Measurements from ENCODE around the gene TMEM88. TPM values are rescaled to one million over a fixed set of nuclear protein-coding genes. Genes with fewer than 3 reads are reported as not detected.

TMEM88 gene
- total and polyA plus RNA-seq, 5 donors from 2014 or later, result 31.5 TPM; not detected in 4

DNA sequence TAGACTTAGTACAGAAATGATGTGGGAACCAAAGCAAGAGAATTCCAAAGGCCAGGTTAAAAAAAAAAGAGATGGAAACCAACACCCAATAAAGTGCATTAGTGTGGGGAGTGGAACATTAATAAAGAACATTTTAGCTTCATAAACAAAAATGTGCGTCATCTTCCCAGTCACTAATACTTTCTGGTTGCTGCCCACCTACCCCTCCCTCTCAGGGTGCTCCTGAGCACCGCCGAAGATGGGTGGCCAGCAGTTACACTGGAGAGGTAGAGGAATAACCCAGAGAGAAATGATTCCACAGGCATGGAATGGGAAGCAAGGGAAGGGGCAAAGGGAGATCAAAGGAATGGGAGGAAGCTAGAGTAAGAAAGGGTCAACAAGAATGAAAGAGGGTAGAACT lies 27.8 kb downstream of the TMEM88 start:
- Mint-ChIP-seq H3K9me3 (no peaks in the 10 kb centered on the region), H3K4me3 (no peak overlapping the region), H3K4me1 (peaks cover 0 to 8% (median 7%) of the 10 kb centered on the region in 4 donors), H3K27ac (no peak overlapping the region), H3K36me3 (peaks cover 7% of the 10 kb centered on the region), H3K27me3 (peaks cover 7% of the 10 kb centered on the region)
- Histone ChIP-seq H3K9me3 (ENCODE audit: control insufficient read depth in 2 of 2, low read length in 2 of 2) (no peaks in the 10 kb centered on the region), H3K4me1 (ENCODE audit: control insufficient read depth, insufficient read depth, low read length, poor library complexity, severe bottlenecking) (peaks cover 59% of the 10 kb centered on the region), H3K4me3 (ENCODE audit: low read depth, low read length) (peak overlapping the region; percentile 64), H3K27ac (ENCODE audit: insufficient read depth, low read length, poor library complexity, severe bottlenecking) (peak overlapping the region; percentile 67), H3K36me3 (ENCODE audit: control insufficient read depth, insufficient read depth, low read length) (peaks cover 14% of the 10 kb centered on the region), H3K27me3 (ENCODE audit: control insufficient read depth, insufficient read depth, low read length) (no peaks in the 10 kb centered on the region)
- ATAC-seq (ENCODE audit: low read depth in 2 of 2), result no peak
- no peak for DNase-seq

DNA sequence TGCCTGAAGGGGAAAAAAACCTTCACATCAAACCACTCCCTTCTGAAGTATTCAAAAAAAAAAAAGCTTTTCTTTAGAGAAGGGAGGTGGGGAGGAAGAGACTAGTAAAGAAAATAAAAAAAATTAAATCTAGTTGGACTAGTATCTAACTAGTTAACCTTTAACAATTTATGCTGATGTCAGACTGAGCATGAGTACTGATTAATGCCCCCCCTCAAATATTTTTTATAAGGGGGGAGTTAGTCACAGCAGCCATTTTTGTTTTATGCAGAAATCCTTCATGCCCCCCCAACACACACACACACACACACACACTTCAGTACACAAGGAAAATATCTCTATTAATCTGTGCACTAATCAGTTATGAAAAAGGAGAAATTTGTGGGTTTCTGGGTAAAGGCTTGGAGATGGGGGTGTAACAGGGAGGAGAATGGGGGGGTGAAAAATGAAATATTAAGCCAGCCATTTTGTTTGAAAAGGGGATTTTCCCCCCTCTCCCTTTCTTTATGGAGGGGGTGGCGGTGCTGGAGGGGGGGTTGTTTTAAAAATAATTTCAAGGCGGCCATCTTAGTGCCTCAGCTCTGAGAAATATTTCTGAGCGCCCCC lies 29.0 kb downstream of the TMEM88 start:
- H3K4me1 Mint-ChIP-seq, result peaks cover 0 to 8% (median 7%) of the 10 kb centered on the region in 4 donors
- peak; percentile 41 to 57 (median 46) for DNase-seq
- no peaks in the 10 kb centered on the region for H3K9me3 Mint-ChIP-seq
- Histone ChIP-seq H3K36me3 (ENCODE audit: control insufficient read depth, insufficient read depth, low read length) (peaks cover 14% of the 10 kb centered on the region), H3K4me3 (ENCODE audit: low read depth, low read length) (peak overlapping the region; percentile 64), H3K27me3 (ENCODE audit: control insufficient read depth, insufficient read depth, low read length) (no peaks in the 10 kb centered on the region), H3K9me3 (ENCODE audit: control insufficient read depth in 2 of 2, low read length in 2 of 2) (no peaks in the 10 kb centered on the region), H3K4me1 (ENCODE audit: control insufficient read depth, insufficient read depth, low read length, poor library complexity, severe bottlenecking) (peaks cover 72% of the 10 kb centered on the region), H3K27ac (ENCODE audit: insufficient read depth, low read length, poor library complexity, severe bottlenecking) (peak overlapping the region; percentile 67)
- no peak for ATAC-seq (ENCODE audit: low read depth in 2 of 2)
- peaks cover 7% of the 10 kb centered on the region for H3K27me3 Mint-ChIP-seq
- peak overlapping the region in 2 of 3 donors; percentile 72 to 86 for H3K27ac Mint-ChIP-seq
- peaks cover 7% of the 10 kb centered on the region for H3K36me3 Mint-ChIP-seq
- H3K4me3 Mint-ChIP-seq, result peak overlapping the region in 1 of 4 donors; percentile 89

DNA sequence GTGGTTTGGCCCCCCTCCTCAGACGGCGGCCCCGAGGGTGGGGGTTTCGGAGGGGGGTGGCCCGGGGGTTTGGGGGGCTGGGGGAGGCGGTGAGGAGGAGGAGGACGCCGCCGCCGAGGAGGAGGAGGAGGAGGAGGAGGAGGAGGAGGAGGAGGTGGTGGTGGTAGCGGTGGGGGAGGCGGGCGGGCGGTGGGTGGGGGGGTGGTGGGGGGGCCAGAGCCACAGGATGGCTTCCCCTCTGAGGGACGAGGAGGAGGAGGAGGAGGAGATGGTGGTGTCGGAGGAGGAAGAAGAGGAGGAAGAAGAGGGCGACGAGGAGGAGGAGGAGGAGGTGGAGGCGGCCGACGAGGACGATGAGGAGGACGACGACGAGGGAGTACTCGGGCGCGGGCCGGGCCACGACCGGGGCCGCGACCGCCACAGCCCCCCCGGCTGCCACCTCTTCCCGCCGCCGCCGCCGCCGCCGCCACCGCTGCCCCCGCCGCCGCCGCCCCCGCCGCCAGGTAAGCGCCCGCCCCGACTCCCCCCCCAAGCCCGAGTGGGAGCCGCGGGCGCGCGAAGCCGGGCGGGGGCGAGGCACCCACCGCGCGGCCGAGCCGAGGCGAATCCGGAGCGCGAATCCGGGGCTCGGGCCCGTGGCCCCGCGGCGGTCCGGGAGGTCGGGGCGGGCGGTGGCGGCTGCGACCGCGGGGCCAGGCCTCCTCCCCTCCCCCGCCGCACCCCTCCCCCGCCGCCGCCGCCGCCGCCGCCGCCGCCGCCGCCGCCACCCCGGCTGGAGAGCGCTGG lies 29.9 kb downstream of the TMEM88 start:
- peak overlapping the region; percentile 82 for H3K27ac ChIP-seq (ENCODE audit: insufficient read depth, low read length, poor library complexity, severe bottlenecking)
- peaks cover 81% of the 10 kb centered on the region for H3K4me1 ChIP-seq (ENCODE audit: control insufficient read depth, insufficient read depth, low read length, poor library complexity, severe bottlenecking)
- DNase-seq, result peak; percentile 24 to 36 (median 28)

DNA sequence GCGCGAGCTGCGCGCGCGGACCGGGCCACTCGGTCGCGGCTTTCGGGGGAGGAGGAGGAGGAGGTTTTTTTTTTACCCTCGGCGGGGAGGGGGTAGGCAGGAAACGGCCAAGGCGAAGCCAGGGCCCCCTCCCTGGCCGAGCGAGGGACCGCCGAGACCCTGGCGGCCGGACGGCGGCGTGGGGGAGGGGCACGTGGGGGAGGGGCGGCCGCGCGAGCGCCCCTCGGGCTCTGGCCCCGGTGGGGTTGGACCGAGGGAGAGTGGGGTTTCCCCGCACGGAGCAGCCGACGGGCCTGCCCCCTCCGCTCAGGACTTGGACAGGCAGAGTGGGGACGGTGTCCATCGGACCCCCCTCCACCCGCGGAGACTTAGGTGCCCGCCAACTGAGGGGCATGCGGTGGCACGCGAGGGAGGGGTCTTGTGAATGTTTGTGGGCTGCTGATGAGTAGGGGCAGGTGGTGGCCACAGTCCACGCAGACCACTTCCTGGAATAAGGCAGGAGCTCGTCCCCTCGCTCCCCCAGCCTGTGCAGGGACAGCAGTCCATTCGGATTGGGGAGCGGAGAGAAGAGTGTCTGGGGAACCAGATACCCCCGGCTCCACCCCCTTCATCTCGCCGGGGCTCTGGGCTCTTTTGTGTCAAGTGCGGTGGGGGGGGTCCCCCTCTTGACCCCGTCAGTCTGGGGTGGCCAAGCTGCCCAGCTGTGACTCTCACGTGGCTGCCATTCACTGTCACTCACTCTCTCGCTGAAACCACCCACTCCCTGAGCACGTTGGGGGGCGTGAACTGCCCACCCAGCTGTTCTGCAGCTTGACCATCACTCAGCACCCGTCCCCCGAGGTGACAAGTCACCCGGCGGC lies 30.7 kb downstream of the TMEM88 start:
- no peaks in the 10 kb centered on the region for H3K9me3 Mint-ChIP-seq
- H3K4me1 Mint-ChIP-seq, result peaks cover 0 to 15% (median 7%) of the 10 kb centered on the region in 4 donors
- peaks cover 13% of the 10 kb centered on the region for H3K36me3 ChIP-seq (ENCODE audit: control insufficient read depth, insufficient read depth, low read length)
- DNase-seq (peak; percentile 34 to 55 (median 51)), ATAC-seq (ENCODE audit: low read depth in 2 of 2) (peak in 1 of 2 donors; percentile 4)
- H3K36me3 Mint-ChIP-seq, result peaks cover 13% of the 10 kb centered on the region
- H3K4me3 ChIP-seq (ENCODE audit: low read depth, low read length), result peak overlapping the region; percentile 87
- H3K4me3 Mint-ChIP-seq, result peak overlapping the region in 1 of 4 donors; percentile 50
- no peaks in the 10 kb centered on the region for H3K9me3 ChIP-seq (ENCODE audit: control insufficient read depth in 2 of 2, low read length in 2 of 2)
- peaks cover 7% of the 10 kb centered on the region for H3K27me3 Mint-ChIP-seq
- H3K27ac ChIP-seq (ENCODE audit: insufficient read depth, low read length, poor library complexity, severe bottlenecking), result peak overlapping the region; percentile 82
- H3K27me3 ChIP-seq (ENCODE audit: control insufficient read depth, insufficient read depth, low read length), result no peaks in the 10 kb centered on the region
- H3K4me1 ChIP-seq (ENCODE audit: control insufficient read depth, insufficient read depth, low read length, poor library complexity, severe bottlenecking), result peaks cover 76% of the 10 kb centered on the region
- H3K27ac Mint-ChIP-seq, result no peak overlapping the region

More for the DNA sequence above, 29.9 kb downstream of the TMEM88 start:
- Histone ChIP-seq H3K36me3 (ENCODE audit: control insufficient read depth, insufficient read depth, low read length) (peaks cover 12% of the 10 kb centered on the region), H3K27me3 (ENCODE audit: control insufficient read depth, insufficient read depth, low read length) (no peaks in the 10 kb centered on the region), H3K9me3 (ENCODE audit: control insufficient read depth in 2 of 2, low read length in 2 of 2) (no peaks in the 10 kb centered on the region), H3K4me3 (ENCODE audit: low read depth, low read length) (no peak overlapping the region)
- Mint-ChIP-seq H3K27me3 (peaks cover 7% of the 10 kb centered on the region), H3K9me3 (no peaks in the 10 kb centered on the region), H3K4me1 (peaks cover 0 to 8% (median 7%) of the 10 kb centered on the region in 4 donors), H3K36me3 (peaks cover 7% of the 10 kb centered on the region), H3K27ac (peak overlapping the region in 1 of 3 donors; percentile 58), H3K4me3 (peak overlapping the region in 2 of 4 donors; percentile 77 to 84)
- no peak for ATAC-seq (ENCODE audit: low read depth in 2 of 2)

DNA sequence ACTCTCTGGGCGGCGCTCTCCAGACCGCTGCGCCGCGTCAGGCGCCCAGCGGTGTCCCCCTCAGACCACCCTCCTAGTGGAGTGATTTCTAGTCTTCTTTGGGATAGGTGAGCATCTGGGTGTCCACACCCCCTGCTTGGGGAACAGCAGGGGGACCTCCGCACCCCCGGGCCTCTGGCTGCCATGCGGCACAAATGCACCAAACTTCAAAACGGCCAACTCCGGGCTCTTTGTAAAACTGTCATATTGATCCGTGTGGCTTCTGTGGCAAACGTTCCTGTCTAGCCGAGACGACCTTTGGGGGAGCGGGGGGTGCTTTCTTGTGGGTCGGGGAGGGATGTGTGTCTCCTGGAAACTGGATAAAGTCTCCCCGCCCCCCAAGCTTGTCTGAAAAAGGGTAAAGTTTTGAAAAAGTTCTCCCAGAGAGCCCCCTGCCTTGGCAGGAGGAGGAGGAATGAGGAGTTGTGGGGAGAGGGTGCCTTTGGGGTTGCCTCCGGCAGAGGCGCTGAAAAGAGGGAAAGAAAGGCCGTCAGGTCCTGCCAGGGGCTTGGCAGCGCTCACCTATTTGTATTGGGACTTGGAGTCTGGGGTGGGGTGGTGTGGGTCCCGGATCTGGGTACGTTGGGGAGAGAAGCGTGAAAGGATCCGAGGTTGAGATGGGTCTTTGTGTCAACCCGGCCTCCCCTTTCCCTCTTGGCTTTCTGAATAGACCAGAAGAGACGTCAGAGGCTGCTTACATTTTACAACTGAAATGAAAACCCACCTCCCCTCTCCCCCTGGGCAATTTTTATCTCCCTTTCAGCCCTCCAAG lies 31.6 kb downstream of the TMEM88 start:
- Mint-ChIP-seq H3K36me3 (peaks cover 16% of the 10 kb centered on the region), H3K27me3 (peaks cover 7% of the 10 kb centered on the region), H3K4me1 (peaks cover 0 to 22% (median 7%) of the 10 kb centered on the region in 4 donors), H3K4me3 (no peak overlapping the region), H3K27ac (no peak overlapping the region), H3K9me3 (no peaks in the 10 kb centered on the region)
- Histone ChIP-seq H3K4me3 (ENCODE audit: low read depth, low read length) (peak overlapping the region; percentile 87), H3K9me3 (ENCODE audit: control insufficient read depth in 2 of 2, low read length in 2 of 2) (no peaks in the 10 kb centered on the region), H3K27me3 (ENCODE audit: control insufficient read depth, insufficient read depth, low read length) (no peaks in the 10 kb centered on the region), H3K4me1 (ENCODE audit: control insufficient read depth, insufficient read depth, low read length, poor library complexity, severe bottlenecking) (peaks cover 68% of the 10 kb centered on the region), H3K36me3 (ENCODE audit: control insufficient read depth, insufficient read depth, low read length) (peaks cover 19% of the 10 kb centered on the region), H3K27ac (ENCODE audit: insufficient read depth, low read length, poor library complexity, severe bottlenecking) (peak overlapping the region; percentile 82)
- DNase-seq (peak; percentile 50 to 65 (median 60)), ATAC-seq (ENCODE audit: low read depth in 2 of 2) (no peak)

DNA sequence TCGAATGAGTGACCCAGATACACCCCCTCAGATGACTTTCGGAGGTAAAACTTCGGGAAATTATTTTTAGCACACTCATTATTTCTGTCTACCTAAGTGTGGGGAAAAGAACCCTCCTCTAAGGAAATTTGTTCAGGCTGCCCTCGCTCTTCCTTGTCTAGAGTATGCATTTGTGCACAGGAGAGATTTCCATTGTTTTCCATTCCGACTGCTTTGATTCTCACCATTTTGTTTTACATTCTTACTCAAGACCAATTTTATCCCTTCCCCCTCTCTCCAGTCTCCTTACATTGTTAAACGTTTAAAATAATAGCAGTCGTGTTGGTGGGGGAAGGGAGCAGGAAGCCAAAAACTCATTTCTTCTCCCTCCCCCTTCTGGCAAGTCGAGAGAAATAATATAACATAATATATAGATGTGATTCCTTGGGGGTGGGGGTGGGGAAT lies 32.2 kb downstream of the TMEM88 start:
- Mint-ChIP-seq H3K27me3 (peaks cover 7% of the 10 kb centered on the region), H3K36me3 (peaks cover 19% of the 10 kb centered on the region), H3K4me3 (no peak overlapping the region), H3K4me1 (peaks cover 0 to 26% (median 10%) of the 10 kb centered on the region in 4 donors), H3K27ac (no peak overlapping the region), H3K9me3 (no peaks in the 10 kb centered on the region)
- Histone ChIP-seq H3K4me1 (ENCODE audit: control insufficient read depth, insufficient read depth, low read length, poor library complexity, severe bottlenecking) (peaks cover 62% of the 10 kb centered on the region), H3K4me3 (ENCODE audit: low read depth, low read length) (peak overlapping the region; percentile 87), H3K27me3 (ENCODE audit: control insufficient read depth, insufficient read depth, low read length) (no peaks in the 10 kb centered on the region), H3K27ac (ENCODE audit: insufficient read depth, low read length, poor library complexity, severe bottlenecking) (peak overlapping the region; percentile 82), H3K9me3 (ENCODE audit: control insufficient read depth in 2 of 2, low read length in 2 of 2) (no peaks in the 10 kb centered on the region), H3K36me3 (ENCODE audit: control insufficient read depth, insufficient read depth, low read length) (peaks cover 24% of the 10 kb centered on the region)
- DNase-seq (no peak), ATAC-seq (ENCODE audit: low read depth in 2 of 2) (peak; percentile 36 to 41)

Data from CD4-positive, CD25-positive, alpha-beta regulatory T cell (primary cell).